ENCODE results near the gene CD22. TPM values are rescaled to one million over a fixed set of nuclear protein-coding genes. Genes with fewer than 3 reads are reported as not detected.

Gene CD22
- total and polyA plus RNA-seq, 10 of the 15 experiments (the other 5 are each of a cell fraction or from before 2014, with no cell fraction given), result 23.0 to 344 (median 181) TPM

- TF ChIP-seq ZNF687 (IDR thresholded peaks at IDR 0.05) (peak; percentile 33), MLLT1 (IDR thresholded peaks at IDR 0.05) (no peak), SMAD1 (IDR thresholded peaks at IDR 0.05; ENCODE audit: low read depth, partially characterized antibody) (no peak), MEF2B (IDR thresholded peaks at IDR 0.05; ENCODE audit: partially characterized antibody, poor library complexity, severe bottlenecking) (no peak), FOXM1 (IDR thresholded peaks at IDR 0.05; ENCODE audit: low read depth, low read length) (no peak), NFYA (IDR thresholded peaks at IDR 0.05; ENCODE audit: borderline replicate concordance, low read depth, low read length) (no peak), ETV6 (conservative IDR thresholded peaks at IDR 0.05 in 1 of 2, IDR thresholded peaks at IDR 0.05 in 1 of 2; ENCODE audit: borderline replicate concordance in 1 of 2, low read depth in 1 of 2) (no peak), CHD1 (IDR thresholded peaks at IDR 0.05; ENCODE audit: low read depth, low read length) (no peak), ELK1 (IDR thresholded peaks at IDR 0.05; ENCODE audit: low read depth, low read length) (no peak), MAX (IDR thresholded peaks at IDR 0.05; ENCODE audit: low read depth, low read length) (peak; percentile 62), ZBTB4 (CRISPR knock-in tag; IDR thresholded peaks at IDR 0.05) (no peak), TARDBP (IDR thresholded peaks at IDR 0.05; ENCODE audit: borderline replicate concordance) (0 out of 2 replicates have a peak, but pooled peaks have one; percentile 4), NR2C2 (IDR thresholded peaks at IDR 0.05; ENCODE audit: borderline replicate concordance, control insufficient read depth, insufficient read length, low read depth) (no peak), CEBPZ (IDR thresholded peaks at IDR 0.05; ENCODE audit: low read depth, low read length) (no peak), STAT1 (conservative IDR thresholded peaks at IDR 0.05) (no peak), ZSCAN29 (IDR thresholded peaks at IDR 0.05) (no peak)
Measured at GRCh38 chr19:35347930-35348298, 18.9 kb downstream of the CD22 start (continued).
